CD4-positive, alpha-beta T cell treated with Interleukin-17A for 4 hours (primary cell): ENCODE data around the gene RBM17.
"Not testable (repeated sequence)": the region's sequence is repeated elsewhere in the genome, so short reads cannot be mapped to it uniquely, and the experiment has no call there.

ENCODE experiments used
- DNase-seq: peaks from one replicate; pipeline ENCODE4 v3.0.0-alpha.2; 2020; ENCODE audit warnings: mixed read lengths

Gene RBM17

DNA sequence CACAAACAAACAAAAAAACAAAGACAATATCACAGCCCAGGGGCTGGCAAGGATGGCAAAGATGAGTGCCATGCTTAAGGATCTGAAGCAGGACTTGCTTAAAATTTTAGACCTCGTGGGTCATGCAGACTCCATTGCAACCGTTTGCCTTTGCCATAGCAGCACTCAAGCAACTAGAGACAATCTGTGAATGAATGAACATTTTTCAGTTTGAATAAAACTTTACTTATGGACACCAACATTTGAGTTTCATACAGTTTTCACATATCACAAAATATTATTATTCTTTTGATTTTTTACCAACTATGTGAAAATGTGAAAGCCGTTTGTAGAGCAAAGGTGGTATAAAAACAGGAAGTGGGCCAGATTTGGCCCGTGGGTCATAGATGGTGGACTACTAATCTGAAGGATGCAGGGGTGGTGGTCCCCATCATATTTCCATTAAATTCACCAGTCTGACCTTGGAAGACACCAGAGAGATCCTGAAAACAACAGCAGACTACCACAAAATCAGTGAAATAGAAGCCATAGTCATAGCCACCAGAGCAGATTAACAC lies 8.3 kb upstream of the RBM17 start:
- DNase-seq, result no peak

GRCh38 chr10:6082496-6083395 lies 6.1 kb upstream of the RBM17 start:
- no peak for DNase-seq

GRCh38 chr10:6083523-6084475 lies 5.0 kb upstream of the RBM17 start:
- peak; percentile 64 for DNase-seq

GRCh38 chr10:6086375-6087233 lies 2.2 kb upstream of the RBM17 start:
- DNase-seq, result peak; percentile 90

DNA sequence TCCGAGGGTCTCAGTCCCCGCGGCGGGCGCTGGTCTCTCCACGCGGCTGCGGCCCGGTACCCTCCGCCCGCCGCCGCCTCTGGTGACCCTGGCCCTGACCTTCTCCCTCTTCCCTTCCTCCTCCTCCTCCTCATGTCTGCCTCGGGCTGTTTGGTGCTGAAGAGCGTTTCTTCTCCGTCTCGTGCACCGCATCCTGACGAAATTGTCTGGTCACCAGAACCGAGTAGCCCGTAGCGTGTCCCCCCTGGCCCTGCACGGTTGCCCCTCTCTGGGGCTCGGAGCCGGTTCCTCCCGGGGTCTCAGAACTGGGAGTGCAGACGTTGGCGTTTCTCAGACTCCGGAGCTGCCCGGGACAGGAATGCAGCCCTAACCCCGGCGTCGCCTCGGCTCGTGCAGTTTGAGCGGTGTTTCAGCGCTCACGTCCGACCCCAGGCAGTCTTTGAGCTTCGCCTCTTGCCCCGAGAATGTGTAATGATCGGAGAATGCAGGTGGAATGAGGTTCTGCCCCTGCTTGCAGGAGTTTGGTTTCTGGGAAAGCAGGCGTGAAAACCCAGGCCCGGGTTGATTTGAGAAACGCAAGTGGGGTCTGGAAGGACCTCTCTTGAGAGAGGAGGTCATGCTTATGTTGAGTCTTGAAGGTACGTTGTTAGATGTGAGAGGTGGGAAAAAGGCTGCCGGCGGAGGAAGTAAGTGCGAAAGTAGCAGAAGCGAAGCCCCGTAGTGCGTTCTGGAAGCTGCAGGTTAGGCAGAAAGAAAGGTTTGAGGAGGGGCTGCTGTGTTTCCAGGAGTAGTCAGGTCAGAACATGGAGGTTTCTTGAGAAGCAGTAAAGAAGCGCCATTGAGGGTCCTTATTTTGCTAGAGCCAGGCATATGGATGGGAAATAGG lies 743 bp downstream of the RBM17 start:
- peak; percentile 31 for DNase-seq

DNA sequence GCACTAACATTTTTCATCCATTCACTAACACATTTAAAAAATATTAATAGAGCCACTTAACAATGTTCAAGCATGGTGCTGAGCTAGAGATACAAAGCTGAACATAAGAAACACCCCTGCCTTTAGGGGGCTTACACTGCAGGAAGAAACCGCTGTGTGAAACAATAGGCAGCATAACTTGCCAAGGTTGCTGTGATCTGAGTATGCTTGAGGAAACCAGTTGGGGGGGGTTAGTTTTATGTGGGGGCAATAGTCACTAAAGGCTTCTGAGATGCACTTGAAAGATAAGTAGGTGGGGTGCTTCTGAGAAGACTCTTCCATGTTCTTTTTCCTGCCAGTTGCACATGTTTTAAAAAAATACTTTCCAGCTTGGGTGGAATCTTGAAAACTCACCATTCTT lies 2.8 kb downstream of the RBM17 start:
- no peak for DNase-seq

DNA sequence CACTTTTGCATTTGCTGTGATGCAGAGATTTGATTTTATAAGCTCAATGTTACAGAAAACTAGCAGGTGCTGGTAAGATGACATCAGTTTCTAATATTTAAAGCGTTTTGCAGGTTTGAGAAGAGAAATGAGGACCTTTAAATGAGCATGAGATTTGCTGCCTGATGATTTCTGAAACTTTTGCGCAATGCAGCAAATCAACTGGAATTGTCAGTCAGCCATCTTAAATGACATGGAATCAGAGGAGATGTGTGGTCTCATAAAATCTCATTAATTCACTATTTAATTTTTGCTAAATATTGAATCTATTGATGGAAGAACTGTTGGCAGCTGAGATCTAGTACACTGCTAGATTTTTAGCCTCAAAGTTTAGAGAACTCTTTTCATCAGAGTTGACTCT lies 3.9 kb downstream of the RBM17 start:
- no peak for DNase-seq

DNA sequence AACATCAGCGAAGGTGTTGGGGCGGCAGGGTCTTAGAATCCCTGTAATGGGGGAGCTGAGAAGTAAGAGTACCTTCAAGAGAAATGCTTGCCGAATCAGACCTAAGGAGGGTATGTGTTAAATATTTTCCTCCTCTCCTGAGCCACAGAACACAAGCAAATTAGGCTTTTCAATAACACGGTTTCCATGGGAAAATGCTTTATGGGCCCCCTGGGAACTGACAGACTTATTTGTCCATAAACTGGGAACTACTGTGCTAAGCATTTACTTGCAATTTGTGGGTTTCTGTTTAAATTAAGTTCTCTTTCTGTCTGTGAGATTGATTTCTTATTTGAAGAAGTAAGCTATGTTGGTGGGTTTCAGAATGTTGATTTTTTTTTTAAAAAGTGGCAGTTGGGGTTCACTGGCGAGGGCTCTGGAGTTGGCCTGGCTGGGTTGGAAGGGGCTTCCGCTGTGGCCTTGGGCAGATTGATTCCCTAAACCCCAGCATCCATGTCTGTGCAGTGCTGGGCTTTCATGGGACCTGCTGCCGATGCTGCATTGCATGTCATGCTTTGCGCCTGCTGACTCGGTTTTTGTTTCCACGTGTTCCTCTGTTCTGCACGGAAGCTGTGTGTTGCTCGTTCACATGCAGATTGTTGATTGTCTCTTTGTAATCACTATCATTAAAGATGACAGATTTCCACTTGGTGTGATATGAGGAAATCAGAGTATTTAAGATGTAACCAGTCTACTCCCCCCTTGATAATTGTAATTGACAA lies 7.2 kb downstream of the RBM17 start:
- no peak for DNase-seq

DNA sequence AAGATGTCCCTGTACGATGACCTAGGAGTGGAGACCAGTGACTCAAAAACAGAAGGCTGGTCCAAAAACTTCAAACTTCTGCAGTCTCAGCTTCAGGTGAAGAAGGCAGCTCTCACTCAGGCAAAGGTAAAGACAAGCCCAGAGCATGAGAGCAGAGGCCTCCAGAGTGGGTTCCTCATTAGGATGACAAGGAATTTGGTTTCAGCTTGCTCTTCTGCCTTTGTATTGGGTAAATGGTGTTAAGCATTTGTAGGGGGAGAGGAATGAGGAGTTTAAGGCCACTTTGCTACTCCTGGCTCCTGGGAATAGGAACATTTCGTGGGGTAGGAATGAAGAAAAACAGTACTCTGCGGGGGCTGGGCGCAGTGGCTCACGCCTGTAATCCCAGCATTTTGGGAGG lies 8.2 kb downstream of the RBM17 start:
- DNase-seq, result no peak

- DNase-seq, result no peak
Measured at GRCh38 chr10:6098156-6098555, 9.3 kb downstream of the RBM17 start.

DNA sequence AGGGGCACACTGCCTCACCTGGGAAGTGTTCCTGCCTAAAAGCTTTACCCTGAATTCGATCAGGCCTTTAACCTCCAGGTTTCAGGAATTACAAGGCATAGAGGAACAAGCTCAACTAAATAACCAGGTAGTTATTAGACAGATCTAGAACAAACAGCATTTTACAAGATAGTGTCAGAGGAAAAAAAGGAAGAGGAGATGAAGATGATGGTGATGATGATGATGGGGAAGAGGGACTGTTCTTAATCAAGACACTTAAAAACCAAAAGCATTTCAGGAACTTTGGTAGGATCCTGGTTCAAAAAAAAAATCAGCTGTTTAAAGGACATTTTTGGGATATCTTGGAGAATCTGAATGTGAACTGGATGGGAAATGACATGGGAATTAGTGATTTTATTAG lies 11.5 kb downstream of the RBM17 start:
- DNase-seq, result no peak

- DNase-seq, result no peak
Measured at GRCh38 chr10:6101181-6101580, 12.3 kb downstream of the RBM17 start.

DNA sequence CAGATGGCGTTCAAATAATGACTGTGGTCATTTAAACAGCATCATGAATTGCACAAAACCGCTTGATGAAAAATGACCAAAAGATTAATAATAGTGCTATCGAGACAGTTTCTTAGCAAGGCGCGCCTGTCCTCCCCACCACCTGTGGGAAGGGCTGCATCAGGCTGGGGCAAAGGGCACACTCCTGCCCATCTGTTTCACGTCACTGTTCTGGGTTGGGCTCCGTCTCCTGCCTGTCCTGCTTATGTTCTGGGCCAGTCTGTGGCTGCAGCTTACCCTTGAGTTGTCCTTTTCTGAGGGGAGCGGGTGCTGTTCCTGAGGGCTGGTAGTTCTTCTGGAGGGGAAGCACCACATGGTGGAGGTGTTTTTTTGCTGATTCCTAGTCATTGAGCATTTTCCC lies 13.3 kb downstream of the RBM17 start:
- DNase-seq, result no peak

GRCh38 chr10:6103591-6103990 lies 14.8 kb downstream of the RBM17 start:
- DNase-seq, result no peak

- DNase-seq, result not testable (repeated sequence)
Measured at GRCh38 chr10:6107616-6108015, 18.8 kb downstream of the RBM17 start.

DNA sequence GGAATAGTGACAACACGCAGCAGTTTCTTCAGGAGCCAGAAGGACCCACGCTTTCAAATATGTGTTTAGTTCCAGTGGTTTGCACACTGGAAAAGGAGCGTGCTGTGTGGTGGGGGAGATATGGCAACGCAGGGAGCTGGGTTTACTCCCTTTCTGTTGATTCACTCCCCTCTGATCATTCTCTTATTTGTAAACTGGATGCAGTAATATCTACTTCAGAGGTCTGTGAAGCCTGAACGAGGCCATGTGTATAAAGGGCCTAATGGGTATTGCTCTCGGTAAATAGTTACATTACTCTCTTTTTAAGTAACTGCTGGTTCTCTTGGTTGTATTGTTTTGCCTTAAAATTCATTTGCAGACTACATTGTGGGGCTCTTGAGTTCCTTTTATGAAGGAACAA lies 19.2 kb downstream of the RBM17 start:
- DNase-seq, result no peak

- peak; percentile 56 for DNase-seq
Measured at GRCh38 chr10:6108631-6109443, 20.0 kb downstream of the RBM17 start.

DNA sequence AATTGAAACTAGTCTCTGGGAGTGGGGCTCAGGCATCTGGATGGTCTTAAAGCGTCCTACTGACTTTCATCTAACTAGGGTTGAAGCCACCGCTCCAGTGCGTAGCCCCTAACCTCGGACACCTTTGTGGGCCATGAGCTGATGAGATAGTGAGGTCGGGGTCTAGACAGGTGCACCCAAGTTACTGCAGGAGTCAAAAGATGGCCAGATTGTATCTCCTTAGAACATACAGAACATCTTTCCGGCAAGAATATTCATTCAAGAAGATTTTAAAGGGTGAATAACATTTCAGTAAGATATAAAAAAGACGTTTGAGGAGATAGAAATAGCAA lies 20.6 kb downstream of the RBM17 start:
- DNase-seq, result no peak

GRCh38 chr10:6110136-6110535 lies 21.3 kb downstream of the RBM17 start:
- no peak for DNase-seq

- no peak for DNase-seq
Measured at GRCh38 chr10:6112893-6113292, 24.1 kb downstream of the RBM17 start.
